Fibroblast of villous mesenchyme (primary cell): Measurements from ENCODE around the gene PKD2L1. TPM values are rescaled to one million over a fixed set of nuclear protein-coding genes. Genes with fewer than 3 reads are reported as not detected.
"Not testable (repeated sequence)": the region's sequence is repeated elsewhere in the genome, so short reads cannot be mapped to it uniquely, and the experiment has no call there.

Experiments used
- DNase-seq: peaks from one replicate; pipeline ENCODE4 v3.0.0-alpha.2; 2010; ENCODE audit warnings: low read depth
- H3K4me3 ChIP-seq: 2 replicates; pipeline ENCODE4 v1.5.1; 2011; ENCODE audit warnings: low read depth, mild to moderate bottlenecking, low read length
- CTCF ChIP-seq: IDR thresholded peaks from 2 replicates; pipeline ENCODE4 v1.5.1; 2012; ENCODE audit warnings: low read depth, mild to moderate bottlenecking, low read length; ENCODE audit not compliant: insufficient read depth
- total RNA-seq: library from RNA; depleted of rRNA; stranded (reverse); fragments of >200 nt; gene quantifications from 2 replicates; pipeline ENCODE4 v1.2.3, GENCODE V29; 2012

Gene PKD2L1
- total RNA-seq, 1 donor, result not detected

- no peak overlapping the region for H3K4me3 ChIP-seq
- no peak for DNase-seq
- no peak for TF ChIP-seq CTCF
Observed at GRCh38 chr10:100293066-100293465, 37.0 kb downstream of the PKD2L1 start.

- peak; percentile 61 for DNase-seq
- not testable (repeated sequence) for H3K4me3 ChIP-seq
Observed at GRCh38 chr10:100292300-100292699, 37.7 kb downstream of the PKD2L1 start.

- H3K4me3 ChIP-seq, result no peak overlapping the region
- TF ChIP-seq CTCF, result no peak
- DNase-seq, result peak; percentile 9
Observed at GRCh38 chr10:100291356-100291755, 38.7 kb downstream of the PKD2L1 start.

- no peak overlapping the region for H3K4me3 ChIP-seq
- TF ChIP-seq CTCF, result no peak
- DNase-seq, result no peak
Observed at GRCh38 chr10:100289641-100290040, 40.4 kb downstream of the PKD2L1 start.

GRCh38 chr10:100288196-100288595 is 41.8 kb downstream of the PKD2L1 start:
- no peak for TF ChIP-seq CTCF
- DNase-seq, result no peak
- H3K4me3 ChIP-seq, result no peak overlapping the region

GRCh38 chr10:100287756-100288155 is 42.3 kb downstream of the PKD2L1 start:
- TF ChIP-seq CTCF, result no peak
- no peak for DNase-seq

GRCh38 chr10:100286051-100287033 is 43.7 kb downstream of the PKD2L1 start, which contains the start of gene BLOC1S2:
Gene BLOC1S2 (minus strand): TSS chr10:100286680. CDS start chr10:100286659, 21 bp downstream.
- H3K4me3 ChIP-seq, result peak within 1 kb of the TSS; percentile 99
- DNase-seq, result peak; percentile 88
- TF ChIP-seq CTCF, result no peak

More at GRCh38 chr10:100287756-100288155, 42.3 kb downstream of the PKD2L1 start:
- H3K4me3 ChIP-seq, result no peak overlapping the region

GRCh38 chr10:100285326-100285725 is 44.7 kb downstream of the PKD2L1 start:
- not testable (repeated sequence) for DNase-seq

More at GRCh38 chr10:100285326-100285725, 44.7 kb downstream of the PKD2L1 start:
- H3K4me3 ChIP-seq, result peak overlapping the region; percentile 99
